Ishikawa (cell line): ENCODE results near the gene CFI.

Source experiments
- CEBPB ChIP-seq: IDR thresholded peaks from 2 replicates; pipeline ENCODE4 v1.6.1; 2012
- CREB1 ChIP-seq: IDR thresholded peaks from 2 replicates; pipeline ENCODE4 v1.6.1; 2012; ENCODE audit warnings: low read depth
- EGR1 ChIP-seq: IDR thresholded peaks from 2 replicates; pipeline ENCODE4 v1.6.1; 2012
- EP300 ChIP-seq: IDR thresholded peaks from 2 replicates; pipeline ENCODE4 v1.6.1; 2012; ENCODE audit warnings: borderline replicate concordance
- FOXM1 ChIP-seq: IDR thresholded peaks from 2 replicates; pipeline ENCODE4 v1.6.1; 2012; ENCODE audit warnings: low read depth, borderline replicate concordance
- NFIC ChIP-seq: IDR thresholded peaks from 2 replicates; pipeline ENCODE4 v1.6.1; 2012
- RAD21 ChIP-seq: IDR thresholded peaks from 2 replicates; pipeline ENCODE4 v1.6.1; 2012; ENCODE audit warnings: low read depth
- REST ChIP-seq: IDR thresholded peaks from 2 replicates; pipeline ENCODE4 v1.6.1; 2012; ENCODE audit warnings: low read depth, mild to moderate bottlenecking
- TAF1 ChIP-seq: IDR thresholded peaks from 2 replicates; pipeline ENCODE4 v1.6.1; 2012; ENCODE audit warnings: low read depth, mild to moderate bottlenecking
- TCF12 ChIP-seq: IDR thresholded peaks from 2 replicates; pipeline ENCODE4 v1.6.1; 2012; ENCODE audit warnings: low read depth
- TEAD4 ChIP-seq: IDR thresholded peaks from 2 replicates; pipeline ENCODE4 v1.6.1; 2012
- USF1 ChIP-seq: IDR thresholded peaks from 2 replicates; pipeline ENCODE4 v1.6.1; 2012
- YY1 ChIP-seq: IDR thresholded peaks from 2 replicates; pipeline ENCODE4 v1.6.1; 2012; ENCODE audit warnings: low read depth
- ZBTB7A ChIP-seq: IDR thresholded peaks from 2 replicates; pipeline ENCODE4 v1.6.1; 2012; ENCODE audit warnings: low read depth
- TF ChIP-seq, protein P1 (sequence below): IDR thresholded peaks from 2 replicates; pipeline ENCODE4 v1.6.1; 2012

The CFI gene

DNA sequence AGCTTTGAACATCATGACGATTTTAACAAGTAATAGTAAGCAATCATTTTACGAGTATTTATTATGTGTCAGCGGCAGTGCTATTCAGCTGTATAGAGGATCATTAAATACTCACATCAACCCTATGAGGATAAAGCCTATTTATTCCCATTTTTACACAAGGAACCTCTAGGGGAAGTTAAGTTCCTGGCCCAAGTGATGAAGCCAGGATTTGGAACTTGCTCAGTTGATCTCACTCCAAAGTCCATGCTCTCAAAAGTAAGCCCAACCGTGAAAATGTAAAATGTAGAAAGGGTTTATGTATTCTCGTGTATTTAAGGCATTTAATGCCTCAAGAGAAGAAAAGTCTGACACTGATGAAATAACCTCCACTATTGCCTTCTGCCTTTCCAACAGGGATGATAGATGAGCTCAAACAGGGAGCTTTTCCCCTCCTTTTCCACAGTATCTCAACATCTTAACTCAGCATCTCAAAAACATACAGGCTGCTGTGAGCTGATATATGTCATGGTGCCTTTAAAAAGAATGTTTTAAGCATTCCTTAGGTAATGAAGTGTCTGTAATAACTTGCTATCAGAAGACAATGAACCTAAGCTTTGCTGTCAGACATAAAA is 36.9 kb downstream of the CFI start:
- TF ChIP-seq TEAD4 (no peak), USF1 (no peak), CEBPB (no peak), YY1 (no peak), FOXM1 (no peak), TAF1 (no peak), TCF12 (no peak), NFIC (no peak), EP300 (no peak), ZBTB7A (no peak), CREB1 (no peak), EGR1 (no peak), RAD21 (no peak), REST (no peak)
- TF ChIP-seq, protein P1, sequence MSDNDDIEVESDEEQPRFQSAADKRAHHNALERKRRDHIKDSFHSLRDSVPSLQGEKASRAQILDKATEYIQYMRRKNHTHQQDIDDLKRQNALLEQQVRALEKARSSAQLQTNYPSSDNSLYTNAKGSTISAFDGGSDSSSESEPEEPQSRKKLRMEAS = no peak

DNA sequence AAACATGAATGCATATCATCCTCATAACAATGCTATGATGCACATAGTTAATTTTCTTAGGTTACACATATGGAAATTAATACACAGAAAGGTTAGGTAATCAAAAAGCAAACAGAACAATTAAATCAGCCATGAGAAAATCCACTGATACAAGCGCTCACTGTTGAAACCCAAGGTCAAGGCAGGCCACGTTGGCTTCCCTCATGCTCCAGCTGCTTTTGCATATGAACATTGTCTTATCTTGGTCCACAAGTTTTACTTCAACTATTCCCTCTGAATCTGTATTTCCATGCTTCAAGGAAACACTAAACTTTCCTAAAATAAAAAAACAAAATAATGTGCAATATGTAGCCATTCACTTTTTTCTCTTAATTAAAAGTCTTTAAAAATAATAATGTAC is 37.4 kb downstream of the CFI start:
- TF ChIP-seq TAF1 (no peak), ZBTB7A (no peak), NFIC (no peak), YY1 (no peak), CEBPB (no peak), FOXM1 (no peak), CREB1 (no peak), RAD21 (no peak), USF1 (no peak), EGR1 (no peak)
- TF ChIP-seq, protein P1 = no peak

GRCh38 chr4:109760682-109761081 is 41.1 kb downstream of the CFI start:
- TF ChIP-seq TEAD4 (no peak), NFIC (no peak), CEBPB (no peak), EGR1 (no peak), ZBTB7A (no peak), TCF12 (no peak), FOXM1 (no peak)

DNA sequence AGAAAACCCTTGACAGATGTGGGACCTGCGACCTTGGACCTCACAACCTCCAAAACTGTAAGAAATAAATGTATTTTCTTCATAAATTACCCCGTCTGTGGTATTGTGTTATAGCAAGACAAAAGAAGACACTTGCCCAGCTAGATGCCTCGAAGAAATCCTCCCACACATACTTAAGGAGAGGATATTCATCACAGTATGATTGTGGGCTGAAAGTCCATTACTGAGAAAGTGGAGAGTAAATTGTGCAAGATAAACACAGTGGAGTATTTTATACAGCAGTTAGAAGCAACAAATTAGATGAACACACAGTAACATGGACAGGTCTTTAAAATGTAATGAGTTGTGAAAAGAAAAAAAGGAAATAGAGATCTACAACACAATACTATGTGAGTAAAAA is 46.1 kb downstream of the CFI start:
- TF ChIP-seq EP300 (no peak), CEBPB (no peak), ZBTB7A (no peak), REST (no peak), TCF12 (no peak), NFIC (no peak), CREB1 (no peak), FOXM1 (no peak), EGR1 (no peak), TAF1 (no peak), RAD21 (no peak), YY1 (no peak), TEAD4 (no peak), USF1 (no peak)
- TF ChIP-seq, protein P1 = no peak

- TF ChIP-seq ZBTB7A = no peak
Measured at GRCh38 chr4:109754093-109754857, 47.5 kb downstream of the CFI start.
